BE2C (cell line): ENCODE results near the gene DDX54.

Source experiments
- DNase-seq: peaks from one replicate; pipeline ENCODE4 v3.0.0-alpha.2; 2020
- H3K27me3 ChIP-seq: fragments of 250-450 bp; sonication (Bioruptor Pico); 2 replicates; pipeline ENCODE4 v1.5.1; 2020; ENCODE audit warnings: mild to moderate bottlenecking
- H3K36me3 ChIP-seq: fragments of 250-450 bp; sonication (Bioruptor Pico); 2 replicates; pipeline ENCODE4 v1.5.1; 2020; ENCODE audit warnings: mild to moderate bottlenecking
- H3K4me1 ChIP-seq: fragments of 250-450 bp; sonication (Bioruptor Pico); 2 replicates; pipeline ENCODE4 v1.5.1; 2020
- H3K4me3 ChIP-seq: 2 replicates; pipeline ENCODE4 v1.5.1; 2011; ENCODE audit warnings: low read depth, low read length
- H3K9me3 ChIP-seq: fragments of 250-450 bp; sonication (Bioruptor Pico); 2 replicates; pipeline ENCODE4 v1.5.1; 2020
- TF ChIP-seq, protein P1 (sequence below): IDR thresholded peaks from 2 replicates; pipeline ENCODE4 v1.5.1; 2012; ENCODE audit warnings: mild to moderate bottlenecking, low read depth, low read length

The DDX54 gene

DNA sequence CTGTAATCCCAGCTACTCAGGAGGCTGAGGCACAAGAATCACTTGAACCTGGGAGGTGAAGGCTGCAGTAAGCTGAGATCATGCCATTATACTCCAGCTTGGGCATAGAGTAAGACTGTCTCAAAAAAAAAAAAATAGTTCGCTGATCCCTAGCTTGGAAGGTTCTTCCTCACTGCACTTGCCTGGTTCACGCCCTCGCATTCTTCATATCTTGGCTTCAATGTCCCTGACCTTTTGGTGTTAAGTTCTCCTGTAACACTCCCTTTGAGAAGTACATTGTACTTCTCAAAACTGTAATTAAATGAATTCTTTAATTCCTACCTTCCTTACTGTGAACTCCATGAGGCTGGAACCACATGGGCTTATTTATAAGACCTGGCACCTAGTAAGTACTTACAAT lies 19.5 kb upstream of the DDX54 start:
- H3K36me3 ChIP-seq, result no peaks in the 10 kb centered on the region; the same call in 1 of the 2 replicates
- TF ChIP-seq, protein P1, sequence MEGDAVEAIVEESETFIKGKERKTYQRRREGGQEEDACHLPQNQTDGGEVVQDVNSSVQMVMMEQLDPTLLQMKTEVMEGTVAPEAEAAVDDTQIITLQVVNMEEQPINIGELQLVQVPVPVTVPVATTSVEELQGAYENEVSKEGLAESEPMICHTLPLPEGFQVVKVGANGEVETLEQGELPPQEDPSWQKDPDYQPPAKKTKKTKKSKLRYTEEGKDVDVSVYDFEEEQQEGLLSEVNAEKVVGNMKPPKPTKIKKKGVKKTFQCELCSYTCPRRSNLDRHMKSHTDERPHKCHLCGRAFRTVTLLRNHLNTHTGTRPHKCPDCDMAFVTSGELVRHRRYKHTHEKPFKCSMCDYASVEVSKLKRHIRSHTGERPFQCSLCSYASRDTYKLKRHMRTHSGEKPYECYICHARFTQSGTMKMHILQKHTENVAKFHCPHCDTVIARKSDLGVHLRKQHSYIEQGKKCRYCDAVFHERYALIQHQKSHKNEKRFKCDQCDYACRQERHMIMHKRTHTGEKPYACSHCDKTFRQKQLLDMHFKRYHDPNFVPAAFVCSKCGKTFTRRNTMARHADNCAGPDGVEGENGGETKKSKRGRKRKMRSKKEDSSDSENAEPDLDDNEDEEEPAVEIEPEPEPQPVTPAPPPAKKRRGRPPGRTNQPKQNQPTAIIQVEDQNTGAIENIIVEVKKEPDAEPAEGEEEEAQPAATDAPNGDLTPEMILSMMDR, result no peak
- no peak for DNase-seq
- H3K27me3 ChIP-seq, result no peaks in the 10 kb centered on the region
- no peak overlapping the region for H3K4me3 ChIP-seq
- H3K9me3 ChIP-seq, result no peaks in the 10 kb centered on the region
- no peaks in the 10 kb centered on the region for H3K4me1 ChIP-seq

DNA sequence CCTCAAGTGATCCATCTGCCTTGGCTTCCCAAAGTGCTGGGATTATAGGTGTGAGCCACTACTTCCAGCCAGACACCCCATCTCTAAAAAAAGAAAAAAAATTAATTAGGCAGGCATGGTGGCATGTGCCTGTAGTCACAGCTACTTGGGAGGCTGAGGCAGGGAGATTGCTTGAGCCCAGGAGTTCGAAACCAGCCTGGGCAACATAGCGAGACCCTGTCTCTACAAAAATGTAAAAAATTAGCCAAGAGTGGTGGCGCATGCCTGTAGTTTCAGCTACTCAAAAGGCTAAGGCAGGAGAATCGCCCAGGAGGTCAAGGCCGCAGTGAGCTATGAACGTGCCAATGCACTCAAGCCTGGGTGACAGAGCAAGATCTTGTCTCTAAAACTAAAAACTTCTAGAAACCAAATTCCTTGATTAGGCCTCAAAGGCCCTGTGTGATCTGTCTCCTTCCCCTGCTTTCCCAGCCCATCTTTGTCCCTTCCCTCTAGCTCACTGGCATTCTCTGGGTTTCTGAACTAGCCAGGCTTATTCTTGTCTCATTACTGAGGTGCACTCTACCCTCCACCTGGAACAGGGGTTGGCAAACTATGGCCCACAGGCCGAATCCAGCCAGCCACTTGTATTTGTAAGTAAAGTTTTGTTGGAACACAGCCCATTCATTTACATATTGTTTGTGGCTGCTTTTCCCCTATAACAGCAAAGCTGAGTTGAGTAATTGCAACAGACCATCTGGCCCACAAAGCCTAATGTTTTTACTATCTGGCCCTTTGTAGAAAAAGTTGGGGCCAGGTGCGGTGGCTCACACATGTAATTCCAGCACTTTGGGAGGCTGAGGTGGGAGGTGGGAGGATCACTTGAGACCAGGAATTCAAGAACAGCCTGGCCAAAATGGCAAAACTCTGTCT lies 18.8 kb upstream of the DDX54 start:
- Histone ChIP-seq H3K9me3 (no peaks in the 10 kb centered on the region), H3K4me3 (no peak overlapping the region), H3K36me3 (no peaks in the 10 kb centered on the region; the same call in 1 of the 2 replicates), H3K4me1 (no peaks in the 10 kb centered on the region), H3K27me3 (no peaks in the 10 kb centered on the region)
- DNase-seq, result no peak
- TF ChIP-seq, protein P1, result no peak

DNA sequence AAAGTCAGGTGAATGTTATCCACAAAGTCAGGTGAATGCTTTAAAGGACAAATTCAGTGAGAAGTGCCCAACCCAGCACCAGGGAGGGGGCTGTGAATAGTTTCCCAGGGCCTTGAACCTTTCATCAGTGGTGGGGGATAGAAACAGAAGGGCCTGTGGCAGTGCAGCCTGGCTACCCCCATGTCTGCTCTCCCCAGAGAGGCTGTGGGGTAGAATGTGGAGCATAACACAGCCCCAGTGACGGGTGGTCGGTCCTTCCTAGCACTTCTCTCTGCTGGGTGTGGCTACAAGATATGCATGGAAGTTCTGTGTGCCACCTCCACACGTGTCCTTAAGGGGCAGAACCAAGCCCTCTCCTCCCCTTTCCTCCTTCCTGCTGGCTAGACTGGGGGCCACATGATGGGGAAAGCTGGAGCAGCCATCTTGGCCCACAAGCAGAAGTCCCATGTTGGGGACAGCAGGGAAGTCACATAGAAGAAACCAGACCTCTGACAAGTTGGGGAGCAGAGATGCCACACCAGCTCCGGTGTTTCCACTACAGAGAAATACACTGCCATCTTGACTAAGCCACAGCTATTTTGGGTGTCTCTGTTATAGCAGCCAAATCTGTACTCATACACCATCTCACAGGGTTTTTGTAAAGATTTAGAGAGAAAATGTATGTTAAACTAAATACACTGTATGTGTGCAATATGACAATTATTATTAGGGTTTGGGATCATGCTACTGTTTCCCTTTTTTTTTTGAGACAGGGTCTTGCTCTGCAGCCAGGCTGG lies 17.2 kb upstream of the DDX54 start:
- H3K9me3 ChIP-seq, result no peaks in the 10 kb centered on the region
- H3K27me3 ChIP-seq, result no peaks in the 10 kb centered on the region
- TF ChIP-seq, protein P1, result no peak
- no peaks in the 10 kb centered on the region for H3K36me3 ChIP-seq
- no peak overlapping the region for H3K4me3 ChIP-seq
- DNase-seq, result no peak
- no peaks in the 10 kb centered on the region for H3K4me1 ChIP-seq

DNA sequence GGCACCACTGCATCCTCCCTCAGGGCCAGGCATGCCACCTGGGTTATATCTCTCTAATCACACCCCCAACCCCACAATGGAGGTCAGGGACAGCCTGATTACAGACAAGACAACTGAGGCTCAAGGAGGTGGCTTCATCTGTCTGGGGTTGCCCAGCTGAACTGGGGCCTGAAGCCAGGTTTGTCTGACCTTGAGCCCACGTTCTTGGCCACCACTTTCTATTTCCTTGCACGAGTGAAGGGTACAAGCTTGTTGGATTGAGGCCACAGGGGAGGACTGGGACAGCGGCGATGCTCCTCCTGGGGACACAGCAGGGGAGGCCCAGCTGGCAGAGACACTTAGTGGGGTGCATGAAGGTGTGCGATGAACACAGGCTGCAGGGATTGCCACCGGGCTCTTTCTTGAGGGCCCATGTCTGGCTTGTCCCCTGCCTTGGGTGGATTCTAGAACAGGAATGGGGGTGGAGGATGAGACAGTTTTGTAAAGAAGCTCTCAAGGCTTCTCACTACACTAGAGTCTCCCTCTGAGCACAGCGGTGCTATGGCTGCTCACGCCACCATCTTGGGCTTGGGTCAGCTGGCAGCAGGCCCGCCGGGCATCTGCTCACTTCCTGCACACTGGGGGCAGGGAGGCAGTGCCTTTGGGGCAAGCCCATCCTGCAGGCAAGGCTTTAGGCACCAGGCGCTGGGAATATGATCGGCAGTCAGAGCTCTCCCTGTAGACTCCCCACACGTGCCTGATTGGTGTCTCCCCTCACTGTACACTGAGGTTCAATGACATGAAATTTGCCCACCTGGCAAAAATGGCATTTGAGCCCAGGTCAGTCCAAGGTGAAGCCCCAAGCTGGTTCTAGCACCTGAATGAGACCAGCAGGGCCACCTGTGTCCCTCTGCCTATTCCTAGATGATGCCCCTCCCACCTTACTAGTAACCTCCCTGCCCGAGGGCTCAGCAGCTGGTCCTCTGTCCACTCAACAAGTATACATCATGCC lies 16.2 kb upstream of the DDX54 start:
- TF ChIP-seq, protein P1, result no peak
- no peaks in the 10 kb centered on the region for H3K9me3 ChIP-seq
- H3K4me3 ChIP-seq, result no peak overlapping the region
- H3K27me3 ChIP-seq, result no peaks in the 10 kb centered on the region
- no peaks in the 10 kb centered on the region for H3K36me3 ChIP-seq
- DNase-seq, result no peak
- no peaks in the 10 kb centered on the region for H3K4me1 ChIP-seq

DNA sequence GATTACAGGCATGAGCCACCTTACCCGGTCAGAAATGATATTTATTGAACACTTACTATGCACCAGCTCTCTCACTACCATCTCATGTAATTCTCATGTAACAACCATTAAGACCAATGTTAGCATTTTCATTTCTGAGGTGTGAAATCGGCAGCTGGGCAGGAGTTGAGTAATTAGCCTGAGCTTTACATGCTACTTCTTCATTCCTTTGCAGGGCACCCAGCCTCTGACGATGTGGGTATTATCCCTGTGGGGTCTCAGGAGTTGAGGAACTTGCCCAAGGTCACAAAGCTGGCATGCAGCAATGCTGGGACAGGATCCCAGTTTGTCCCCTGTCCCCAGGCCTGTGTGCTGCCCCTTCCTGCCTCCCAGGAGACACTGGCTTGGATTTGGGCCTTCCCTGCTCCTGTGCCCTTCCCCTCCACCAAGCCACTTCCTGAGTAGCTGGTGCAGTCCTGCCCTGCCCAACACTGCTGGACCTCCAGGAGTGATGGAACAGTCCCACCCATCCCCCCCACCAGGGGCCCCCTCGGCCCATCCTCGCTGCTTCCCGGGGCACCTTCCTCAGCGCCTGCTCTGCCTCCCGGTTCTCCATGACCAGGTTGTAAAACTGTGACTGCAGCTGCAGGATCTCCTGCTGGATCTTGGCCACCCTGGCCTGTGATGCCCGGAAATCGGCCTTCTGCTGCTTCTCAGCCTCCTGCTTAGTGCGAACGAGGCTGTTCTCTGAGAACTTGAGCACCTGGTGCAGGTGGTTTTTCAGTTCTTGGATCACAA lies 14.9 kb upstream of the DDX54 start:
- Histone ChIP-seq H3K4me3 (no peak overlapping the region), H3K36me3 (no peaks in the 10 kb centered on the region)
- TF ChIP-seq, protein P1, result no peak

More for the DNA sequence above, 14.9 kb upstream of the DDX54 start:
- no peaks in the 10 kb centered on the region for H3K4me1 ChIP-seq
- no peaks in the 10 kb centered on the region for H3K27me3 ChIP-seq
- DNase-seq, result no peak
- H3K9me3 ChIP-seq, result no peaks in the 10 kb centered on the region
